Mucosa of stomach (tissue), 1 donor: ENCODE measurements around the gene DENND2D.
"Not testable (repeated sequence)": the region's sequence is repeated elsewhere in the genome, so short reads cannot be mapped to it uniquely, and the experiment has no call there.

Experiments
- H3K27me3 ChIP-seq: one replicate; pipeline ENCODE4 v1.7.0; 2013; ENCODE audit warnings: mild to moderate bottlenecking, low read length; ENCODE audit not compliant: control insufficient read depth, insufficient read depth
- H3K36me3 ChIP-seq: one replicate; pipeline ENCODE4 v1.7.0; 2013; ENCODE audit warnings: low read length; ENCODE audit not compliant: control insufficient read depth, insufficient read depth
- H3K4me1 ChIP-seq: one replicate; pipeline ENCODE4 v1.7.0; 2013; ENCODE audit warnings: mild to moderate bottlenecking, low read length; ENCODE audit not compliant: control insufficient read depth, insufficient read depth
- H3K4me3 ChIP-seq: one replicate; pipeline ENCODE4 v1.7.0; 2013; ENCODE audit warnings: low read length
- H3K9ac ChIP-seq: one replicate; pipeline ENCODE4 v1.7.0; 2013; ENCODE audit warnings: mild to moderate bottlenecking, low read length, moderate library complexity
- H3K9me3 ChIP-seq: one replicate; pipeline ENCODE4 v1.7.0; 2013; ENCODE audit warnings: mild to moderate bottlenecking, low read length, moderate library complexity; ENCODE audit not compliant: control insufficient read depth
- donor health status: Pancreatic carcinoma.

DENND2D gene

DNA sequence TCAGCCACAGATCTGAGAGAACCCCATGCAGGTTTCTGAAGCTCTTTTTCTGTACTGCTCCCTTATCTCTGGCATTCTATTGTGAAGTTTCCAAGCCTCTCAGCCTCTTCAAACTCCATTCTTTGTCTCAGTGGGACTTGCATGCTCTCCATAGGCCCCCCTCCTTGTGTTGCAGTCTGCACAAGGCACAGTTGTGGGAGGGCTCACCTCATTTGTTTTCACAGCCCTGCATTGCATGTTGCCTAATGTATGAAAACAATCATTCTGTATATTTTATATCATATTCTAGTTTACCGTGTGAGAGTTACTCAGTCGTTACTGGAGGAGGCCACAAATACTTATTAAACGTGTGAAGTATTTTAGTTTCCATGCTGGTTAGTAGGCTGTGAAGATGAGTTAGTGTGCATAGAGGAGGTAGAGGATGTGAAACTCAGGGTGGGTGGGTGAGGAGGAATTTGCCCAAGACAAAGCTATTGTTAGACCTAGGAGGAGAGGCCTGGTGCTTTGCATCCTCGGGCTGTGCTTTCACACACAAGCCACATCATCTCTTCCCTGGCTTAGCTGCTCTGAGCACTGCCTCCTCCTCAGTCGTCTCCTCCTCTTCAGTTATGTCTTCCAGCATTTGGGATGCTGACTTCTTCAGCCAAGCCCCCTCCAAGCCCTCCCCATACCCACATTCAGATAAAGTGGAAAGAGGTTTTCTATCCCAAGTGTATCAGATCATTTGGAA lies 19.3 kb upstream of the DENND2D start:
- Histone ChIP-seq H3K4me1 (peaks cover 10% of the 10 kb centered on the region), H3K4me3 (no peak overlapping the region), H3K36me3 (no peaks in the 10 kb centered on the region), H3K9me3 (no peaks in the 10 kb centered on the region), H3K9ac (no peak overlapping the region), H3K27me3 (no peaks in the 10 kb centered on the region)

DNA sequence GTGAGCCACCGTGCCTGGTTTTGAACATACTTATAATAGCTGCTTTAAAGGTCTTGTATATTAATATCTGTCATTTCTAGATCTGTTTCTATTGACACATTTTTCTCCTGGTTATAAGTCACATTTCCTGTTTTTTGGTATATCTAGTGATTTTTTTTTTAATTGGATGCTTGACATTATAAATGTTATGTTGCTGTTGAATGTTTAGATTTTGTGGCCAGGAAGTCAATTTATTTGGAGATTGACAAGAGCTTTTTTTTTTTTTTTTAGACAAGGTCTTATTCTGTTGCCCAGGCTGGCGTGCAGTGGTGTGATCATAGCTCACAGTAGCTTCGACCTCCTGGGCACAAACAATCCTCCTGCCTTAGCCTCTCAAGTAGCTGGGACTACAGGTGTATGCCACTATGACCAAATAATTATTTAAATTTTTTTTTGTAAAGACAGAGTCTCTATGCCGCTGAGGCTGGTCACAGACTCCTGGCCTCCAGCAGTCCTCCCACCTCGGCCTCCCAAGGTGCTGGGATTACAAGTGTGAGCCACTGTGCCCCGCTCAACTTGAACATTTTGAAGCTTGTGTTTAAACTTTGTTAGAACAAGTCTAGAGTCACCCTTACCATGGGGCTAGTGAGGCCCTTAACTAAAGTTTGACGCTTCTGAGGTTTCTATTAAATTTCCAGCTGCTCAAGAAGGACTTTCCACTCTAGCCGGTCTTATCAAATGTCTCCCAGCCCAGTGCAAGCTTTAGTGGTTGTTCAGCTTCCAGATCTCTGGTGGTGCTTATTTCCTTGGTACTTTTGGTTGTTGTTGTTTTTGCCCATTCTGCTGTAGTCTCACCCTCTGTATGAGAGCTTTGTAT lies 18.5 kb upstream of the DENND2D start:
- Histone ChIP-seq H3K4me1 (peaks cover 10% of the 10 kb centered on the region), H3K9ac (no peak overlapping the region), H3K4me3 (no peak overlapping the region), H3K27me3 (no peaks in the 10 kb centered on the region), H3K9me3 (no peaks in the 10 kb centered on the region), H3K36me3 (no peaks in the 10 kb centered on the region)

DNA sequence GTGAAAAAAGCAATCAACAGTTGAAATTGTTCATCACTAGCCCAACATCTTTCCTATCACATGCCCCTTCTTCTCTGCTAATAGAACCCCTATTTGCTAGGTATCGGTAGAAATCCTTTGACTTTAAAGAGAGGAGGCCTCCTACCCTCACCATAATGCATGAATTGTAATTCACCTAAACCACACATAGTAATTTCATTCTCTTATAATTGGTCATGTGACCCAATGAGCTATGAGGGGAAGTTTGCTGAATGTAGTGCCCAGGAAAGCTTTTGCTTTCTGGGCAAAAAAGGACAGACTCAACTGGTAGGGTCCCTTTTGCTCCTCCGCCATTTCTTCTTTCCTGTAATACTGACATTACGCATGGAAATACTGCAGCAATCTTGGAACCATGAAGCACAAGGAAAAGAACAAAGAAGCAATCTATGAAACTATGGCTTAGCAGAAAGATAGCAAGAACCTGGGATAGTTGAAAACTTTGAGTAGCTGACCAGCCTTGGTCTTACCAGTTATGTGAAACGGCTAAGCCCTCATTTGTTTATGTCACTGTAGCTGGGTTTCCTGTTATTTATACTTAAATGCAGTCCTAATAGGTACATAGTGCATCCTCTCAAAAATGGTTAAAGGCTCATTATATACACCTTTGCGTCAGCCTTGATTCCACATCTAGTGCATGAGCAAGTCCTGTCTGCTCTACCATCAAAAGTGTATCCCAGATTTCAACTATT lies 16.9 kb upstream of the DENND2D start:
- Histone ChIP-seq H3K9me3 (no peaks in the 10 kb centered on the region), H3K9ac (no peak overlapping the region), H3K27me3 (no peaks in the 10 kb centered on the region), H3K36me3 (no peaks in the 10 kb centered on the region), H3K4me1 (peaks cover 3% of the 10 kb centered on the region), H3K4me3 (no peak overlapping the region)

- H3K27me3 ChIP-seq = no peaks in the 10 kb centered on the region
- H3K4me1 ChIP-seq = no peaks in the 10 kb centered on the region
Observed at GRCh38 chr1:111216751-111217150, 16.3 kb upstream of the DENND2D start.

DNA sequence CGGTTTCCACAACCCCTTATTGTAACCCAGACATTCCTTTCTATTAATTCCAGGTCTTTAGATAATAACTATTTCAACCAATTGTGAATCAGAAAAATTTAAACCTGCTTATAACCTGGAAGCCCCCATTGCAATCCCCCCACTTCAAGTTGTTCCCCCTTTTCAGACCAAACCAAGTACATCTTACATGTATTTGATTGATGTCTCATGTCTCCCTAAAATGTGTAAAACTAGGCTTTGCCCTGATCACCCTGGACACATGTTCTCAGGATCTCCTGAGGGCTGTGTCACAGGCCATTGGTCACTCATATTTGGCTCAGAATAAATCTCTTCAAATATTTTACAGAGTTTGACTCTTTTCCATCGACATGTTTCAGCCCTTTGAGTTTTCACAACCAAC lies 14.8 kb upstream of the DENND2D start:
- not testable (repeated sequence) for H3K9ac ChIP-seq, H3K36me3 ChIP-seq, H3K27me3 ChIP-seq, H3K4me1 ChIP-seq, H3K4me3 ChIP-seq, H3K9me3 ChIP-seq

More at GRCh38 chr1:111216751-111217150, 16.3 kb upstream of the DENND2D start:
- Histone ChIP-seq H3K9me3 (no peaks in the 10 kb centered on the region), H3K9ac (no peak overlapping the region), H3K36me3 (no peaks in the 10 kb centered on the region), H3K4me3 (no peak overlapping the region)

DNA sequence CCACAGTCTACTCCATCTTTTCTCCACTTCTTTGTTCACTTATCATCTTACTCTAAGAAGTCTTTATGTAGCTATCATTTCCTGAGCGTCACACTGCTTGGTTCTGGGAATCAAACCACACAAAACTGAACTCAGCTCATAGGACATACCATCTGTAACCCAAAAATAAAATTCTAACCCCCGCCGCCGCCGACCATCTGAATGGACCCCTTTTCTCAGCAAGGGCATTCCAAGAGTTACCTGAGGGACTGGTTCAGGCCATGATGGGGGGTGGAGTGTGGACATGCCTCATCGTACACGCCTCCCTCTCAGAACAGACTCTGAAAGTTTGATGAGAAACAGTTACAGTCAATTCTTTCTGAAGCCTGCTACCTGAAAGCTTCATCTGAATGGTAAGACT lies 14.4 kb upstream of the DENND2D start:
- H3K4me3 ChIP-seq = no peak overlapping the region
- no peaks in the 10 kb centered on the region for H3K4me1 ChIP-seq
- H3K27me3 ChIP-seq = no peaks in the 10 kb centered on the region
- no peaks in the 10 kb centered on the region for H3K9me3 ChIP-seq
- no peaks in the 10 kb centered on the region for H3K36me3 ChIP-seq
- H3K9ac ChIP-seq = no peak overlapping the region

DNA sequence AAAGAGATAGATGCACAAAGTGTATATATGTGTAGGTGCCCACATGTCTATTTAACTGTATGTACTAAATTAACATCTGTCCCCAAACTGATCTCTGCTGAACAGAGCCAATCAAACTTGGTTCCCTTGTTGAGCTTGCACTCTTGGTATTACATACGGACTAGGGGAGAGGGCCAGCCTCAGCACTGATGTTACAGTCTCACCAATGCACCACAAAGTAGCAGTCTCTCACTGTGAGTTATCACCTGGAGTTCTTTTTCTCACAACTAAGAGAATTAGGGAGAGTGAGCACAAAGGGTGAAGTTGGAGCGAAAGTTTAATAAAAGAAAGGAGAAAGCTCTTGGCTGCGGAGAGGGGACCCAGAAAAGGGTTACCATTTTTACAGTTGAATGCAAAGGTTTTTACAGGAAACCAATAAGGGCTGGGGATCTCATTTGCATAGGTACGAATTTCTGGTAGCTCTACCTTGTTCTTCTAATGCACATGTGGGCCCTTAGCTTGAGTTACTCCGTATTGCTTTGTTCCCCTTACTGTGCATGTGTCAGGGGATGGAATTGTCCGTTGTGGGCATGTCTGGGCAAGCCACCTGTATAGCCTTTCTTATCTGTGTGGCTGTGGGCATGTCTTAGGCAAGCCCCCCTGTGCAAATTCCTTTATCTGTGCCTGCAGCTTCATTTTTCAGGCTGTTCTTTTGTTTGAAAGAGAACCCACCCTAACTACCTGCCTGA lies 13.8 kb upstream of the DENND2D start:
- no peaks in the 10 kb centered on the region for H3K27me3 ChIP-seq
- H3K36me3 ChIP-seq = no peaks in the 10 kb centered on the region
- H3K9ac ChIP-seq = no peak overlapping the region
- H3K4me1 ChIP-seq = no peaks in the 10 kb centered on the region
- no peak overlapping the region for H3K4me3 ChIP-seq
- no peaks in the 10 kb centered on the region for H3K9me3 ChIP-seq

GRCh38 chr1:111213412-111213811 lies 13.0 kb upstream of the DENND2D start:
- Histone ChIP-seq H3K36me3 (no peaks in the 10 kb centered on the region), H3K9me3 (no peaks in the 10 kb centered on the region), H3K9ac (no peak overlapping the region), H3K4me1 (no peaks in the 10 kb centered on the region), H3K4me3 (no peak overlapping the region), H3K27me3 (no peaks in the 10 kb centered on the region)

GRCh38 chr1:111212634-111213335 lies 12.3 kb upstream of the DENND2D start:
- Histone ChIP-seq H3K27me3 (no peaks in the 10 kb centered on the region), H3K4me3 (no peak overlapping the region), H3K4me1 (no peaks in the 10 kb centered on the region)

GRCh38 chr1:111211921-111212320 lies 11.5 kb upstream of the DENND2D start:
- no peaks in the 10 kb centered on the region for H3K4me1 ChIP-seq
- no peaks in the 10 kb centered on the region for H3K27me3 ChIP-seq
- no peak overlapping the region for H3K9ac ChIP-seq
- no peaks in the 10 kb centered on the region for H3K36me3 ChIP-seq
- no peak overlapping the region for H3K4me3 ChIP-seq
- H3K9me3 ChIP-seq = no peaks in the 10 kb centered on the region

More at GRCh38 chr1:111212634-111213335, 12.3 kb upstream of the DENND2D start:
- Histone ChIP-seq H3K9ac (no peak overlapping the region), H3K9me3 (no peaks in the 10 kb centered on the region), H3K36me3 (no peaks in the 10 kb centered on the region)

DNA sequence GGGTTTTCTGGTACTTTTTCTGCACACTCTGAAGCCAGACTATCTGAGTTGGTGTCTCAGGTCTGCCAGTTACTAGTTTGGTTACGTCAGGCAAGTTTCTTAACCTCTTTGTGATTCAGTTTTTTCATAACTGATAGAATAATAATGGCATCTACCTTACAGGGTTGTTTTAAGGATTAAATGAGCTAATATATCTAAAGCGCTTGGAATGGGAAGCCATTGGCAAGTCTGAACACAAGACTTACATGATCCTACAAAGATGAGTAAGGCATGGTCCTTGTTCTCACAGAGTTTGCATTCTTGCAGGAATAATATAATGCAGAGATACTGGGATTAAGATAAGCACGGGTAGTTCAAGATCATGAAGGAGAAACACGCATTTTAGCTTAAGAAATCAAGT lies 9.2 kb upstream of the DENND2D start:
- peaks cover 5% of the 10 kb centered on the region for H3K4me1 ChIP-seq
- no peaks in the 10 kb centered on the region for H3K9me3 ChIP-seq
- no peak overlapping the region for H3K9ac ChIP-seq
- H3K36me3 ChIP-seq = no peaks in the 10 kb centered on the region
- no peak overlapping the region for H3K4me3 ChIP-seq
- H3K27me3 ChIP-seq = no peaks in the 10 kb centered on the region
